NOMO-1 treated with DMSO at 0.1 percent for 48 hours (cell line): ENCODE results near the gene SLC2A6.

Experiments
- DNase-seq: peaks from one replicate; lab custom pipeline; 2025; ENCODE audit not compliant: unreplicated experiment; lab: John Stamatoyannopoulos, UW

SLC2A6 gene

DNA sequence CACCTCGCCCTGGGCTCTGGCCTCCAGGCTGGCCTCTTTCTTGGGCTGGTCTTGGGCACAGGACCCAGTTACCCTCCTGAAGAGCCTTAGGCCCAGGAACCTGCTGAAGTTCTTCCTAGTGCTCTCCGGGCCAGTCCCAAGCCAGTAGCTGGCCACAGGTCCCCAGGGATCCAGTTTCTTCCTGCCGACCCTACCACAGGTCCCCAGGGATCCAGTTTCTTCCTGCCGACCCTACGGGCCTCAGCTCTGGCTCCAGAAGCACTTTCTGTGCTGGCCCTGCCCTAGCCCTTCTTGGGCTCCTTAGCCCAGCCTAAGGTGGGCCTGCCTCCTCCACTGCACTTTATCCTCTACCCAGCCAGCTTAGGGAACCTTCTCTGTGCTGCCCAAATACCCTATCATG lies 37.3 kb downstream of the SLC2A6 start:
- no peak for DNase-seq

DNA sequence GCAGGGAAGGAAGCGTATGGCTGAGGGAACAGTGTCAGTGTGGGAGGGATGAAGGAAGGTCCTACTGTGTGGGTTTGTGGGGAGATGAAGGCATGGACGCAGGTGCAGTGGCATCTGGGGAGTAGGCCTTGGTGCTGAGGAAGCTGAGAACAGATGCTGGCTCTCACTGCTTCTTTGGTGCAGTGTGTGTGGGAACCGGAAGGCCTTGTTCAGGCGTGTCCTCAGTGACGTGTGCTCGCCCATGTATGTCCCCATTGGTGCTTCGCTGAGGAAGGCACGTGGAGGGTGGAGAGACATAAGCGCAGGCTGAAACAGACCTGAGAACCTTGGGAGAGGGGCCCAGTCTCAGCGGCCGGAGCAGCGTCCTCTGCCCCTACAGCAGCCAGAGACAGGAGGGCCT lies 38.0 kb downstream of the SLC2A6 start:
- DNase-seq = no peak

DNA sequence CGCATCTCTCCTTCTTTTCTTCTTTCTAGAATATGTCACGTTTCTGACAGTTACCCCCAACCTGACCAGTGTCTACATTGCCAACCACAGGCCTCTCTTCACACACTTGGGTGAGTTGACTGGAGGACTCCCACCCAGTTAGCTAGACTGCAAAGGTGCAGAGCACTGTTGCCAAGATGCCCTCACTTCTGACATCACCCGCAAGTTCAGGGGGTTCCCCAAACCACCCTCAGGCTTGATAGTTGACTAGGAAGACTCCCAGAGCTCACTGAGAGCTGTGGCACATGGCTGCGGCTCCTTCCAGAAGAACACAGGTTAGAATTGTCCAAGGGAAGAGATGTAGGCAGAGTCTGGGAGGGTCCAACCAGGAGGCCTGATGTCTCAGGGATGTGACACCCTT lies 39.6 kb downstream of the SLC2A6 start:
- no peak for DNase-seq

DNA sequence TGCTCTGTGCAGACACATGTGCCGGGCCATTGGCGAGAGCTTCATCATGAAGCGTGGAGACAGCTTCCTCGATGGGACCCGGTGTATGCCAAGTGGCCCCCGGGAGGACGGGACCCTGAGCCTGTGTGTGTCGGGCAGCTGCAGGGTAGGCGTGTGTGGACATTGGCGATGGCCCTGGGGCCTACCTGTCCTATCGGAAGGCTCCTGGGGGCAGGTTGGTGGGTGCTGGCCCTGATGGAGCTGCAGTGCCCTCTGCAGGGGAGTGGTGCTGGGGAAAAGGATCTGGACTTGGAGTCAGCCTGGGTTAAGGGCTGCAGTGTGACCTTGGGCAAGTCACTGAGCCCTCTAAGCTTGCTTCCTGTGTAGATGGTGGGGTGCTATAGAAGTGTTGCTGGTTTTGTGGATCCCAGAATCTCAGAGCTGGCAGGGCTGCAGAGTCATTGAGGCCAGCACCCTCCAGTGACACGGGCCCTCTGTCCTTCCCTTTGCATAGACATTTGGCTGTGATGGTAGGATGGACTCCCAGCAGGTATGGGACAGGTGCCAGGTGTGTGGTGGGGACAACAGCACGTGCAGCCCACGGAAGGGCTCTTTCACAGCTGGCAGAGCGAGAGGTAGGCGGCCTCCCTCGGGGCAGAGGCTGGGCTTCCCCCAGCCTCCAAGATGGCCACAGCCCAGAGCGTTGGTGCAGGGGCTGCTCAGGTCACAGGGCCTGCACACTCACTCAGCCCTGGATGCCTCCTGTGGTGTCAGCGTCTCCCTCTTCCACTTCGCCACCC lies 41.0 kb downstream of the SLC2A6 start:
- DNase-seq = no peak

DNA sequence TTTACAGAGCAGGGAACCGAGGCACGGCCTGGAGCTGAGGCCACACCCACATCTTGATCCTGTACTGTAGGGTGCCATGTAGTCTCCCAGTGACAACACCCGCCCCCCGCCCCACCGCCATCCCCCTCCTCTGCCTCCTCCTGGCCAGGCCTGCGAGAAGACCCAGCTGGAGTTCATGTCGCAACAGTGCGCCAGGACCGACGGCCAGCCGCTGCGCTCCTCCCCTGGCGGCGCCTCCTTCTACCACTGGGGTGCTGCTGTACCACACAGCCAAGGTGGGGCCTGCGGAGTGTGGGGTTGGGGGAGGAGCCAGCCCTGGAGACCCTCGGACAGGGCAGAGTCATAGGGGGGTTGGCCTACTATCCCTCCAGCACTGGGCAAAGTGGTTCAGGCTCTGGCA lies 42.2 kb downstream of the SLC2A6 start:
- DNase-seq = no peak

DNA sequence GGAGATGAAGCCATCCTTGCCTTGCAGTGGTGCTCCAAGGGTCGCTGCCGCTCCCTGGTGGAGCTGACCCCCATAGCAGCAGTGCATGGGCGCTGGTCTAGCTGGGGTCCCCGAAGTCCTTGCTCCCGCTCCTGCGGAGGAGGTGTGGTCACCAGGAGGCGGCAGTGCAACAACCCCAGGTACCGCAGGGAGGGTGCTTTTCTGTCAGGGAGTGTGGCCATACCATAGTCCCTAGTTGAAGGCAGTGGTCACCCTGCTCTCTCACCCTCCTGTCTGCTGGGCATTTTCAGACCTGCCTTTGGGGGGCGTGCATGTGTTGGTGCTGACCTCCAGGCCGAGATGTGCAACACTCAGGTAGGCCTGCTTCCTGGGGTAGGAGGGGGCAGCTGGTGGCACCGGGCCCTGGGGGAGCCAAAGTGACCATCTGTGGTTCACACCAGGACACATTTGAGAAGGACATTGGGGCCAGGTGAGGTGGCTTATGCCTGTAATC lies 45.5 kb downstream of the SLC2A6 start:
- no peak for DNase-seq

DNA sequence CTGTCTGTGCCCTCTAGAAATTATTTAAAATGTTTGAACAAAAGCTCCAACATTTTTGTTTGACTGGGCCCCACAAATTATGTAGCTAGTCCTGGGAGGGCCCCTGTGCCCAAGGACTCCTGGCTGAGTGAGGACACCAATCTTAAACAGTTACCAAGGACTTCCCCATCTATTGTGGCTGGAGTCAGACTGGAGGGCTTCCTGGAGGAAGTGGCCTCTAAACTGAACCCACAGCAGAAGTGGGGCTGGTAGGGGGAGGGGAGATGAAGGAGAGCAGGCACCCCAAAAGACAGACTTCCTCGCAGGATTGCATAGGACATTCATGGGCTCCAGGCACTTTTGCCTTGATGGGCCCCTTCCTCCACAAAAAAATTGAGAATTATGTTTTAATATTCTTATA lies 48.7 kb downstream of the SLC2A6 start:
- no peak for DNase-seq

DNA sequence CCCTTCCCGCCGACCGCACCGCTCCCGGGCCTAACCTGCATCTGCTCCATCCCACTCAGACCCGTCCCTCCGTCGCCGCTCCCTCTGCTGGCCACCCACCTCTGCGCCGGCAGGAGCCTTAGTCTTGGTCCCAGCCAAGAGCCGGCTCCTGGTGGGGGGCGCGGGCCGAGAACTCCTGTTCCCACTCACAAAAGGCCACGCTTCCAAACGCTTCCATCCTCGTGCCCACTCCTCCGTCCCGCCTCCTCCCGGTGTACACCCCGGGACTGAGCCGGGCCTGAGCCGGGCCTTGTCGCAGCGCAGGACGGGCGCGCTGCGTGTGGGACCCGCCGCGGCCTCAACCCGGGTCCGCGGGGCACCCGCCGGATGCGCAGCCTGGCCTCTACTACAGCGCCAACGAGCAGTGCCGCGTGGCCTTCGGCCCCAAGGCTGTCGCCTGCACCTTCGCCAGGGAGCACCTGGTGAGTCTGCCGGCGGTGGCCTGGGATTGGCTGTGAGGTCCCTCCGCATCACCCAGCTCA lies 49.2 kb downstream of the SLC2A6 start:
- no peak for DNase-seq

DNA sequence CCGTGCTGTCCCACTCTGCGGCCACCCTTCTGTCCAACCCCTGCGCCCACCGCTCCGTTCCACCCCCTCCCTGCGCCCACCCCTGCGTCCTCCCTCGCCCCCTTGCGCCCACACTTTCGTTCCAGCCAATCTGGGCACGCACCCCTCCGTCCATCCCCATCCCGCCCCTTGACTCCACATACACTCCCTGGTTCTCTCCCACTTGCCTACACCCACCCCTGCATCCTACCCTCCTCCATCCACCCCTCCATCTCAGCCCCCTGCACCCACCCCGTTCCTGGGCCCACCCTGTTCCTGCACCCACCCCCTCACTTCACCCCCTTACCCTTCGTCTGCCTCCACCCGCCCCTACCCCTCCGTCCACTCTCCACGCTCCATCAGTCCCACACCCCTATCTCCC lies 49.7 kb downstream of the SLC2A6 start:
- DNase-seq = no peak

DNA sequence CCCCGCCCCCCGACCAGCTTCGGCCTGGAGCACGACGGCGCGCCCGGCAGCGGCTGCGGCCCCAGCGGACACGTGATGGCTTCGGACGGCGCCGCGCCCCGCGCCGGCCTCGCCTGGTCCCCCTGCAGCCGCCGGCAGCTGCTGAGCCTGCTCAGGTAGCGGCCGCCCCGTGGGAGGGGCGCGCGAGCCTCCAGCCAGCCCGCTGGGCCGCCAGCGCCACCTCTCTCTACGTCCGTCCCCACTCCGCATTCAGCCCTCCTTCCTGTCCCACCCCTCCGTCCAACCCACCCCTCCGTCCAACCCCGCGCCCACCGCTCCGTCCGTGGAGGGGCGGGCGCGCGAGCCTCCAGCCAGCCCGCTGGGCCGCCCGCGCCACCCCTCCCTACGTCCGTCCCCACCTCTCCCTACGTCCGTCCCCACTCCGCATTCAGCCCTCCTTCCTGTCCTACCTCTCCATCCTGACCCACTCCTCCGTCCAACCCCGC lies 50.2 kb downstream of the SLC2A6 start:
- DNase-seq = no peak

DNA sequence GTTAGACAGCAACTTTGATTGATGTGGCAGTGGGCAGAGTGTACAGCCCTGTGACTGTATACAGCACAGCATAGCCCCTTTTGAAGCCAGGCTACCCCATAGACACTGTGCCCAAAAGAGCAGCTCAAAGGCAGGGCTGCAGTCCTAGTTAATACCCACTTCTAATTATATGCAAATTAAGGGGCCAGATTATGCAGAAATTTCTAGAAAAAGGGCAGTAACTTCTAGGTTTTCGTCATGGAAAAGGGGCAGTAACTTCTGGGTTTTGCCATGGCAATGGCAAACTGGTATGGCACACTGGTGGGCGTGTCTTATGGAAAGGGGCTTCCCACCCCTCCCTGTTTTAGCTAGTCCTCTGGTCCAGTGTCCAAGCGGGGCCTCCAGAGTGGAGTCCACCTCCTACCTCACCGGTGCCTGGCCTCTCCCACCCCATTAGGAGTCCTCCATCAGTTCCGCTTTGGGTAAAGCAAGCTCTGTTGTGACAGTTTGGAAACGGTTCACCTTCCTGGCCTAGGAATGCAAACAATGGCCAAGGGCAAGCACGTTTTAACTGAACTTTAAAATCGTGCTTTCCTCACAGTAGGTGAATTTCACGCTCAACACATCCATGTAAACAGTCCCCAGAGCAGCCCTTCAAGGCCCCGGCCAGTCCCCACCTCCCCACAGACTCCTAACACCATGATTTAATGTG lies 51.1 kb downstream of the SLC2A6 start:
- DNase-seq = no peak

DNA sequence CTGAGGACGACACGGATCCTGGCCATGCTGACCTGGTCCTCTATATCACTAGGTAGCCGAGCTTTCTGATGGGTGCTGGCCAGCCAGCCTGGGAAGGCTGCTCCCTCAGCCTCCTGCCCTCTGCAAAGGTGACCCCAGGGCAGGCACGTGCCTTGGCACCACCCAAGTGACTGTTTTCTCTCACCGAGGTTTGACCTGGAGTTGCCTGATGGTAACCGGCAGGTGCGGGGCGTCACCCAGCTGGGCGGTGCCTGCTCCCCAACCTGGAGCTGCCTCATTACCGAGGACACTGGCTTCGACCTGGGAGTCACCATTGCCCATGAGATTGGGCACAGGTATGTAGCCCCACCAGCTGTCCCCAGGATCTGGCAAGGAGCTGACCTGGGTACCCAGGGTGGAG lies 52.9 kb downstream of the SLC2A6 start:
- DNase-seq = no peak

DNA sequence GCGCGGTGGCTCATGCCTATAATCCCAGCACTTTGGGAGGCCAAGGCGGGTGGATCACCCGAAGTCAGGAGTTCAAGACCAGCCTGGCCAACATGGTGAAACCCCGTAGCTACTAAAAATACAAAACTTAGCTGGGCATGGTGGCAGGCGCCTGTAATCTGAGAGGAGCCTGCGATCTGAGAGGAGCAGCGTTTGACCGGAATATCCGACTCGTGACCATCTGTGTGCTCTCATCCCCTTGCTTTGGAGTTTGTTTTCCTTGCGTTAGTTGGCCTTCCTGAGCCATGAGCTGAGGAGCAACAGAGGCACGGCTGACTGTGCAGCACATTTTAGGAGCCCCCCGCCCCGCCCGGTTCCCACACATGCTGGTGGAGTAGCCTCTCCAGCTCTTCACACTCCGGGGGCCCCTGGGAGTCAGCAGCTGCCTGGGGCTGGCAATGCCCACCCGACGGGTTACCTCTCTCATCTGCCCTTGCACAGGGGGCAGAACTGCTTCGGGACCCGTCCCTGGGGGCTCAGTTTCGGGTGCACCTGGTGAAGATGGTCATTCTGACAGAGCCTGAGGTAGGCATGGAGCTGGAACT lies 53.8 kb downstream of the SLC2A6 start:
- no peak for DNase-seq

DNA sequence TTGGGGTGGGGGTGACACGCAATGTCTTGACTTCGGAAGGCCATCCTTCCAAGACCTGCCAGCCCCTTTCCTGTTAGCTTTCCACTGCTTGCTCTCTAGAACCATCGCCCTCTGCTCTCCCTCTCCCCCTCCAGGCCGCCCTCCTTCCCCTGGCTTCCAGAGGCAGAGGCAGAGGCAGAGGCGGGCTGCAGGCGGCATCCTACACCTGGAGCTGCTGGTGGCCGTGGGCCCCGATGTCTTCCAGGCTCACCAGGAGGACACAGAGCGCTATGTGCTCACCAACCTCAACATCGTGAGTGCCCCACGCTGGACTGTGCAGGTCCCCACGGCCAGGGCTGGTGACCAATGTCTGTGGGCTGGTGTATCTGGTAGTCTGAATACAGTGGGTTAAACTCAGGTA lies 54.7 kb downstream of the SLC2A6 start:
- no peak for DNase-seq

DNA sequence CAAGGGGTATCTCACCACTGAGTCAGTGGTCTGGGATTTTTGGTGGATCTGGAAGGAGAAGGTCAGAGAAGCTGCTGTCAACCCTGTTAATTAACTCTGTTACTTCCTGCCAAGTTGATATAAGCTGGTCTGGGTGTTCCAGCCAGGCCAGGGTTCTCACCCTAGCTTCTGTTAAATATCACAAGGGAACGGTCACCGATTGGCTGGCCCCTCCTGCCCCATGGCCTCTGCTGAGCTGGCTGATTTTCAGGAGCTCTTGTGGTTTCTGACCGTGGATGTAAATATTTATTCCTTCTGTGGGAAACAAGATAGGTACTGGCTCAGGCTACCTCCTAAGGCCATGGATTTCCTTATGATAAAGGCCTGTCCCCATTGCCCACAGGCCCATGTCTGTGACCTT lies 55.7 kb downstream of the SLC2A6 start:
- no peak for DNase-seq

DNA sequence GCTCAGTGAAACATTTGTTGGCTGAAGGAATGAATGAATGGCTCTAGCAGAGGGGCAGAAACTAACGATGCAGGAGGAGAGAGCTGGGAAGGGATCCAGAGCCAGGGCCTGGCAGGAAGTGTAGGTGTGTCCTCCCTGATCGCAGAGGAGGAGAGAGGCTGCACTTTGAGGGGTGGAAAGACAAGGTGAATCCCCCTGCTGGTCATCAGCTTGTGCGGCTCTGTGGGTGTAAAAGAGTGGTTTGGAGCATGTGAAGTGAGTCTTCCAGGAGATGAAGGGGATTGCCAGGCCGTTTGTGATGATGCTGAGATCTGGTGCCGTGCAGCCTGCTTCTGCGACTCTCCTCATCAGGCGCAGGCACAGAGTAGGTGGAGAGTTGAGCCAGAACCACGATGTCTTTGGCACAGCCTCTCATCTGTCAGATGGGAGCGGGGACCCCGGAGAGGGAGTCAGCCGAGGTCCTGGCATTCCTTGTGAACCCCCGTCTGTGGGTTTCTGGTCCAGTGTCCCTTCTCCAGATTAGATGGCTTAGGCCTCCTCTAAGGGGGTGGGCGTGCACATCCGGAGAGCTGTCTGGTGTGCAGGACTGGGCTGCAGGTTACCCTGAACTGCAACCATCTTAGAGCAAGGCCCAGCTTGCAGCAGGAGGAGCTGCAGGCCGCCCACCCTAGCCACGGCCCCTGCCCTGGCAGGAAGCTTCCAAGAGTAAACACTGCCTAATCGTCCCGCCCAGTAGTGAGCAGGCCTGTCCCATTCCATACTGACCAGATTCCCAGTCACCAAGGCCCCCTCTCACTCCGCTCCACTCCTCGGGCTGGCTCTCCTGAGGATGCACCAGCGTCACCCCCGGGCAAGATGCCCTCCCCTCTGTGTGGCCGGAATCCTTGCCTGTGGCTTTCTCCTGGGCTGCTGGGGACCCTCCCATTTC lies 57.0 kb downstream of the SLC2A6 start, which contains the start of gene ADAMTS13:
Gene ADAMTS13, plus strand, starts transcription at position 753 of the 928 bp plus-strand sequence. Its CDS starts 77 bp downstream, at position 830.
- DNase-seq = no peak
